IMR-90 (cell line): Measurements from ENCODE around the gene WNT11. TPM values are rescaled to one million over a fixed set of nuclear protein-coding genes. Genes with fewer than 3 reads are reported as not detected.

Experiments
- ATAC-seq: fragments of 200-7000 bp; cut with Tn5 transposase; 2 replicates; pipeline ENCODE4 v1.9.1; 2020; ENCODE audit warnings: low read depth, mild to moderate bottlenecking, moderate library complexity
- BruUV-seq: library from RNA; stranded (reverse); fragments of 400-500 nt; replicated peaks from 2 replicates; lab custom pipeline; 2021; lab: Mats Ljungman, UMichigan
- CTCF ChIA-PET: fragments of 300-600 bp; formaldehyde crosslinking; extraction: SDS; loops from one replicate; lab custom pipeline; 2021; ENCODE audit warnings: antibody characterized with exemption; lab: Yijun Ruan, JAX
- POLR2A ChIA-PET: fragments of 300-600 bp; sonication (Branson Sonifier 250); formaldehyde crosslinking; loops from one replicate; lab custom pipeline; 2022; ENCODE audit warnings: antibody characterized with exemption; ENCODE audit not compliant: unreplicated experiment; lab: Charles Lee
- DNase-seq: peaks from one replicate; pipeline ENCODE4 v3.0.0; 2013
- H2AFZ ChIP-seq: replicated peaks from 2 replicates; pipeline ENCODE3; 2013; ENCODE audit warnings: low read length, mild to moderate bottlenecking; ENCODE audit not compliant: poor library complexity
- H2AK5ac ChIP-seq: 2 replicates; pipeline ENCODE4 v1.6.1; 2013; ENCODE audit warnings: low read depth, low read length, inconsistent platforms
- H2AK9ac ChIP-seq: replicated peaks from 2 replicates; pipeline ENCODE3; 2013; ENCODE audit warnings: mild to moderate bottlenecking, low read depth, low read length, moderate library complexity; ENCODE audit not compliant: poor library complexity
- H2BK120ac ChIP-seq: 2 replicates; pipeline ENCODE4 v1.6.1; 2013; ENCODE audit warnings: low read depth, low read length, inconsistent platforms
- H2BK15ac ChIP-seq: 3 replicates; pipeline ENCODE4 v1.6.1; 2013; ENCODE audit warnings: low read depth, low read length, inconsistent platforms
- H2BK20ac ChIP-seq: 2 replicates; pipeline ENCODE4 v1.6.1; 2013; ENCODE audit warnings: low read depth, mild to moderate bottlenecking, inconsistent platforms, low read length, moderate library complexity
- H2BK5ac ChIP-seq: 2 replicates; pipeline ENCODE4 v1.6.1; 2013; ENCODE audit warnings: mild to moderate bottlenecking, low read depth, low read length, inconsistent platforms; ENCODE audit not compliant: poor library complexity, severe bottlenecking
- H3K14ac ChIP-seq: replicated peaks from 2 replicates; pipeline ENCODE4 v1.6.1; 2013; ENCODE audit warnings: low read depth, low read length, inconsistent platforms
- H3K18ac ChIP-seq: 2 replicates; pipeline ENCODE4 v1.6.1; 2013; ENCODE audit warnings: low read depth, low read length, control low read depth
- H3K23ac ChIP-seq: 2 replicates; pipeline ENCODE4 v1.6.1; 2013; ENCODE audit warnings: low read depth, low read length, inconsistent platforms
- H3K27ac ChIP-seq: 2 replicates; pipeline ENCODE4 v1.5.1; 2013; ENCODE audit warnings: mild to moderate bottlenecking, control low read depth, low read length; ENCODE audit not compliant: insufficient read depth
- H3K27me3 ChIP-seq: 2 replicates; pipeline ENCODE4 v1.6.1; 2013; ENCODE audit warnings: low read length; ENCODE audit not compliant: control insufficient read depth, insufficient read depth
- H3K36me3 ChIP-seq: 2 replicates; pipeline ENCODE4 v1.6.1; 2013; ENCODE audit warnings: low read length, mixed read lengths; ENCODE audit not compliant: control insufficient read depth, insufficient read depth
- H3K4ac ChIP-seq: 2 replicates; pipeline ENCODE4 v1.6.1; 2013; ENCODE audit warnings: low read depth, low read length, inconsistent platforms
- H3K4me1 ChIP-seq: 2 replicates; pipeline ENCODE4 v1.6.1; 2013; ENCODE audit warnings: low read length, mixed read lengths; ENCODE audit not compliant: control insufficient read depth, insufficient read depth
- H3K4me2 ChIP-seq: 2 replicates; pipeline ENCODE4 v1.6.1; 2013; ENCODE audit warnings: low read depth, mild to moderate bottlenecking, control low read depth, low read length, moderate library complexity
- H3K4me3 ChIP-seq: 2 replicates; pipeline ENCODE4 v1.5.1; 2013; ENCODE audit warnings: low read depth, mild to moderate bottlenecking, control low read depth, low read length, moderate library complexity; ENCODE audit not compliant: insufficient read depth
- H3K56ac ChIP-seq: 2 replicates; pipeline ENCODE4 v1.6.1; 2013; ENCODE audit warnings: low read length, inconsistent platforms; ENCODE audit not compliant: insufficient read depth; ENCODE audit errors: extremely low read depth
- H3K79me1 ChIP-seq, 2 experiments: 2 replicates each; pipeline ENCODE4 v1.6.1; 2013; ENCODE audit warnings: low read length in 2 of 2, inconsistent platforms in 1 of 2, low read depth in 1 of 2
- H3K9ac ChIP-seq: 2 replicates; pipeline ENCODE4 v1.6.1; 2013; ENCODE audit warnings: low read depth, low read length, control low read depth
- H3K9me1 ChIP-seq: 2 replicates; pipeline ENCODE4 v1.6.1; 2013; ENCODE audit warnings: low read length, inconsistent platforms; ENCODE audit not compliant: insufficient read depth
- H3K9me3 ChIP-seq: 2 replicates; pipeline ENCODE4 v1.6.1; 2013; ENCODE audit warnings: low read length; ENCODE audit not compliant: control insufficient read depth, insufficient read depth
- H4K20me1 ChIP-seq: 2 replicates; pipeline ENCODE4 v1.6.1; 2013; ENCODE audit warnings: low read length, inconsistent platforms; ENCODE audit not compliant: insufficient read depth
- H4K5ac ChIP-seq: 2 replicates; pipeline ENCODE4 v1.6.1; 2013; ENCODE audit warnings: mild to moderate bottlenecking, low read depth, low read length, control low read depth
- H4K8ac ChIP-seq, 2 experiments: 2 replicates each; pipeline ENCODE4 v1.6.1; 2013; ENCODE audit warnings: low read depth in 2 of 2, low read length in 2 of 2, control low read depth in 1 of 2, inconsistent platforms in 1 of 2
- H4K91ac ChIP-seq: 2 replicates; pipeline ENCODE4 v1.6.1; 2013; ENCODE audit warnings: low read depth, low read length, inconsistent platforms; ENCODE audit not compliant: insufficient read depth
- BHLHE40 ChIP-seq: fragments of 150-350 bp; IDR thresholded peaks from 2 replicates; pipeline ENCODE4 v1.6.1; 2016; ENCODE audit warnings: mild to moderate bottlenecking, low read depth, low read length
- CEBPB ChIP-seq: IDR thresholded peaks from 2 replicates; pipeline ENCODE4 v1.6.1; 2012; ENCODE audit warnings: low read depth, low read length, improper control_type of control experiment
- CHD1 ChIP-seq: IDR thresholded peaks from 2 replicates; pipeline ENCODE4 v1.6.1; 2012; ENCODE audit warnings: low read depth, low read length, improper control_type of control experiment
- FOS ChIP-seq: fragments of 150-350 bp; IDR thresholded peaks from 2 replicates; pipeline ENCODE4 v1.6.1; 2016; ENCODE audit warnings: low read depth, low read length
- WGBS, 2 experiments: methylation state at CpG; one replicate each; pipeline versions ENCODE4 v1.1.5 to v1.1.7; 2013; ENCODE audit warnings: missing lambda C conversion rate in 2 of 2; ENCODE audit not compliant: insufficient read length in 1 of 2; ENCODE audit errors: extremely low coverage in 2 of 2; 5-methylcytosine and 5-hydroxymethylcytosine counted together
- dilution Hi-C: fragments of 300-500 bp; cut with HindIII; formaldehyde crosslinking; loops from one replicate; pipeline ENCODE4 v1.14.3; 2018; ENCODE audit warnings: low sequenced_read_pairs; ENCODE audit not compliant: unreplicated experiment
- in situ Hi-C: fragments of 300-500 bp; cut with MboI; formaldehyde crosslinking; loops from 3 replicates; pipeline ENCODE4 v1.14.3; 2019; ENCODE audit warnings: low sequenced_read_pairs, inconsistent platforms, mixed read lengths
- intact Hi-C: fragments of 100-400 bp; cut with micrococcal nuclease; formaldehyde crosslinking; loops from 2 replicates; pipeline ENCODE4 v1.10.0; 2022
- polyA plus RNA-seq, 3 experiments: library from polyadenylated mRNA; depleted of rRNA; stranded (reverse); fragments of >200 nt; gene quantifications; 2 replicates each; pipeline ENCODE4 v1.2.3, GENCODE V29; 2012; ENCODE audit warnings: low replicate concordance in 1 of 3
- total RNA-seq: library from RNA; depleted of rRNA; stranded (reverse); fragments of >200 nt; gene quantifications from 2 replicates; pipeline ENCODE4 v1.2.3, GENCODE V29; 2012
- TF ChIP-seq, protein P1 (sequence below): fragments of 150-350 bp; IDR thresholded peaks from 2 replicates; pipeline ENCODE4 v1.6.1; 2017; ENCODE audit warnings: mild to moderate bottlenecking, antibody characterized with exemption, low read length, low read depth
- TF ChIP-seq, protein P2 (sequence below): conservative IDR thresholded peaks from 2 replicates; pipeline ENCODE4 v1.5.1; 2012; ENCODE audit warnings: mild to moderate bottlenecking, low read depth, low read length, improper control_type of control experiment

WNT11 gene
- total and polyA plus RNA-seq, 2 of the 4 experiments (the other 2 are of a cell fraction) = 0.10 TPM; not detected in 1

DNA sequence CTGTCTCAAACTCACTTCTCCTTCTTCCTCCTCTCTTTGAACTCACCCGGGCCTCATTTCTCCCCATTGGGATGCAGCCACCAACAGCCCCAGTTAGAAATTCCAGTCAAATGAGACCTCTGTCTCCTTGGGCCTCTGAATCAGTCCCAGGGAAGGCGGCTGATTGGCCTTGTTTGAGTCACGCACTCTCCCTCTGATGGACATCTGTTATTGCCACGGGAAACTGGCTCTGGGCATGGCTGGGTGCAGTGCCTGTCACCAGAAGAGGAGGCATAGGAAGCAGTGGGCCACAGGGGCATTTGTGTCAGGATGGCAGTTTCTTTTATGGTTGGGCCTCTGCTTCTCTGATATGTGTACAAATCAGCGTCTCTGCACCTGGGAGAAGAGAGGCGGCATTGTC, 9.6 kb upstream of the WNT11 start:
- Histone ChIP-seq H2AK9ac (no peak overlapping the region), H3K4me1 (peaks cover 1% of the 10 kb centered on the region), H3K27ac (no peak overlapping the region), H3K36me3 (no peaks in the 10 kb centered on the region), H2BK120ac (no peak overlapping the region), H2BK15ac (no peak overlapping the region), H3K9me1 (no peaks in the 10 kb centered on the region; the same call in 1 of the 2 replicates), H2AFZ (peak overlapping the region; percentile 54), H3K79me1 (no peaks in the 10 kb centered on the region), H3K56ac (no peak overlapping the region), H3K14ac (no peak overlapping the region), H2BK5ac (no peak overlapping the region), H3K27me3 (peaks cover 57% of the 10 kb centered on the region), H2AK5ac (no peak overlapping the region), H3K4me2 (no peak overlapping the region), H3K23ac (no peak overlapping the region), H3K18ac (no peak overlapping the region), H4K91ac (no peak overlapping the region), H4K20me1 (peaks cover 9% of the 10 kb centered on the region; the same call in 1 of the 2 replicates), H3K9me3 (no peaks in the 10 kb centered on the region), H3K9ac (no peak overlapping the region), H2BK20ac (no peak overlapping the region), H3K4me3 (no peak overlapping the region), H4K5ac (no peak overlapping the region), H3K4ac (no peak overlapping the region), H4K8ac (no peak overlapping the region)
- BruUV-seq = no TSS peak
- TF ChIP-seq FOS (no peak), BHLHE40 (no peak), CHD1 (no peak), CEBPB (no peak)
- TF ChIP-seq, protein P1, sequence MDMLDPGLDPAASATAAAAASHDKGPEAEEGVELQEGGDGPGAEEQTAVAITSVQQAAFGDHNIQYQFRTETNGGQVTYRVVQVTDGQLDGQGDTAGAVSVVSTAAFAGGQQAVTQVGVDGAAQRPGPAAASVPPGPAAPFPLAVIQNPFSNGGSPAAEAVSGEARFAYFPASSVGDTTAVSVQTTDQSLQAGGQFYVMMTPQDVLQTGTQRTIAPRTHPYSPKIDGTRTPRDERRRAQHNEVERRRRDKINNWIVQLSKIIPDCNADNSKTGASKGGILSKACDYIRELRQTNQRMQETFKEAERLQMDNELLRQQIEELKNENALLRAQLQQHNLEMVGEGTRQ = no peak
- TF ChIP-seq, protein P2, sequence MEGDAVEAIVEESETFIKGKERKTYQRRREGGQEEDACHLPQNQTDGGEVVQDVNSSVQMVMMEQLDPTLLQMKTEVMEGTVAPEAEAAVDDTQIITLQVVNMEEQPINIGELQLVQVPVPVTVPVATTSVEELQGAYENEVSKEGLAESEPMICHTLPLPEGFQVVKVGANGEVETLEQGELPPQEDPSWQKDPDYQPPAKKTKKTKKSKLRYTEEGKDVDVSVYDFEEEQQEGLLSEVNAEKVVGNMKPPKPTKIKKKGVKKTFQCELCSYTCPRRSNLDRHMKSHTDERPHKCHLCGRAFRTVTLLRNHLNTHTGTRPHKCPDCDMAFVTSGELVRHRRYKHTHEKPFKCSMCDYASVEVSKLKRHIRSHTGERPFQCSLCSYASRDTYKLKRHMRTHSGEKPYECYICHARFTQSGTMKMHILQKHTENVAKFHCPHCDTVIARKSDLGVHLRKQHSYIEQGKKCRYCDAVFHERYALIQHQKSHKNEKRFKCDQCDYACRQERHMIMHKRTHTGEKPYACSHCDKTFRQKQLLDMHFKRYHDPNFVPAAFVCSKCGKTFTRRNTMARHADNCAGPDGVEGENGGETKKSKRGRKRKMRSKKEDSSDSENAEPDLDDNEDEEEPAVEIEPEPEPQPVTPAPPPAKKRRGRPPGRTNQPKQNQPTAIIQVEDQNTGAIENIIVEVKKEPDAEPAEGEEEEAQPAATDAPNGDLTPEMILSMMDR = no peak
- ChIA-PET POLR2A (interaction anchor here (1.0 kb wide), 1 partner anchor 9 kb away, joined by 6 read pairs; no protein-coding TSS in a partner anchor), CTCF (interaction anchor here (1.0 kb wide), 1 partner anchor 8 kb away, joined by 3 read pairs; no protein-coding TSS in a partner anchor)
- in situ Hi-C loops = loop anchor here (10.0 kb wide), 2 partner anchors 309 to 469 kb away; no protein-coding TSS in a partner anchor
- 33% methylated on average over 4 of the region's 6 CpGs; no CpG with 5 or more reads in 1 of the 2 experiments for WGBS, 2 experiments
- DNase-seq = peak; percentile 65
- ATAC-seq = peak; percentile 77
- intact Hi-C loops = no loop called here
- dilution Hi-C loops = no loop called here
